GM23338 (cell line): ENCODE measurements around the gene ATP8A2.
"Not testable (repeated sequence)": the region's sequence is repeated elsewhere in the genome, so short reads cannot be mapped to it uniquely, and the experiment has no call there.

Experiments used
- CTCF ChIP-seq, 2 experiments: fragments of 200-600 bp in 1 of 2; sonication (generic) in 1 of 2; conservative IDR thresholded peaks; 2 replicates each; pipeline versions ENCODE4 v1.5.1 to v1.6.1; 2016 to 2017; ENCODE audit warnings: antibody characterized with exemption in 2 of 2, low read depth in 2 of 2, mild to moderate bottlenecking in 2 of 2, moderate library complexity in 1 of 2
- ETS1 ChIP-seq: IDR thresholded peaks from 2 replicates; pipeline ENCODE4 v1.6.1; 2016; ENCODE audit warnings: antibody characterized with exemption
- EZH2 ChIP-seq: fragments of 200-600 bp; sonication (generic); IDR thresholded peaks from one replicate; pipeline ENCODE4 v1.8.0; 2017; ENCODE audit warnings: antibody characterized with exemption, mild to moderate bottlenecking, low read depth; ENCODE audit not compliant: unreplicated experiment
- POLR2AphosphoS5 ChIP-seq: IDR thresholded peaks from 2 replicates; pipeline ENCODE4 v1.6.1; 2016; ENCODE audit warnings: antibody characterized with exemption, low read depth
- REST ChIP-seq: IDR thresholded peaks from one replicate; pipeline ENCODE4 v1.6.1; 2018; ENCODE audit warnings: antibody characterized with exemption; ENCODE audit not compliant: unreplicated experiment

DNA sequence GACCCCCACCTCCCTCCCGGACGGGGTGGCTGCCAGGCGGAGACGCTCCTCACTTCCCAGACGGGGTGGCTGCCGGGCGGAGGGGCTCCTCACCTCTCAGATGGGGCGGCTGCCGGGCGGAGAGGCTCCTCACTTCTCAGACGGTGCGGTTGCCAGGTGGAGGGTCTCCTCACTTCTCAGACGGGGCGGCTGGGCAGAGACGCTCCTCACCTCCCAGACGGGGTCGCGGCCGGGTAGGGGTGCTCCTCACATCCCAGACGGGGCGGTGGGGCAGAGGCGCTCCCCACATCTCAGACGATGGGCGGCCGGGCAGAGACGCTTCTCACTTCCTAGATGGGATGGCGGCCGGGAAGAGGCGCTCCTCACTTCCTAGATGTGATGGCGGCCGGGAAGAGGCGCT, 141.3 kb downstream of the ATP8A2 start:
- TF ChIP-seq POLR2AphosphoS5; EZH2; REST; CTCF (conservative IDR thresholded peaks at IDR 0.05; ENCODE audit: low read depth in 2 of 2); ETS1: not testable (repeated sequence)
